ENCODE results near the gene ATRNL1.

Gene ATRNL1

GRCh38 chr10:115976342-115976741, 883.2 kb downstream of the ATRNL1 start:
- no peak for DNase-seq (ENCODE audit: low read depth)
- TF ChIP-seq CTCF (IDR thresholded peaks at IDR 0.05; ENCODE audit: insufficient read depth, low read depth, low read length, missing control alignments), result no peak
- no peak overlapping the region for H3K4me3 ChIP-seq (ENCODE audit: low read length)

GRCh38 chr10:115977855-115978254, 884.7 kb downstream of the ATRNL1 start:
- H3K4me3 ChIP-seq (ENCODE audit: low read length), result no peak overlapping the region
- TF ChIP-seq CTCF (IDR thresholded peaks at IDR 0.05; ENCODE audit: insufficient read depth, low read depth, low read length, missing control alignments), result no peak
- no peak for DNase-seq (ENCODE audit: low read depth)

DNA sequence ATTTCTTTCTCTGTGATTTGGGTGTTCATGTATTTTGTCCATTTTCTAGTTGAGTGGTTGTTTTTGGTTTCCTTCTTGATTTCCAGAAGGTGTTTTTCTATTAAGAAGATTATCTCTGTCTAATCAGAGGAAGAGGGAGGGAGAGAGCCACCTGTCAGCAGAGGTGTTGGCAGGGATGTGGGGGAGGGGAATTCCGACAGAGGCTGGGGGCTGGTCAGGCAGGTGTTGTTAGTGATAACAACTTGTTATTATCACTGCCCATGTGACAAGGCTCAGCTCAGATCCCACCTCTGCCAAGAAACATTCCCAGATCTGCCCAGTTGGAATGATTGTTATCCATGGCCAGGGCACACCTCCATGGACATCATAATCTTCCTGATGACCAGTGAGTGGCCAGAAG, 886.4 kb downstream of the ATRNL1 start:
- no peak for DNase-seq (ENCODE audit: low read depth)
- no peak for TF ChIP-seq CTCF (IDR thresholded peaks at IDR 0.05; ENCODE audit: insufficient read depth, low read depth, low read length, missing control alignments)
- H3K4me3 ChIP-seq (ENCODE audit: low read length), result no peak overlapping the region

- H3K4me3 ChIP-seq (ENCODE audit: low read length), result no peak overlapping the region
- DNase-seq (ENCODE audit: low read depth), result no peak
- no peak for TF ChIP-seq CTCF (IDR thresholded peaks at IDR 0.05; ENCODE audit: insufficient read depth, low read depth, low read length, missing control alignments)
Measured at GRCh38 chr10:115980470-115980869, 887.3 kb downstream of the ATRNL1 start.

GRCh38 chr10:115981081-115981480, 887.9 kb downstream of the ATRNL1 start:
- TF ChIP-seq CTCF (IDR thresholded peaks at IDR 0.05; ENCODE audit: insufficient read depth, low read depth, low read length, missing control alignments), result no peak
- DNase-seq (ENCODE audit: low read depth), result no peak
- no peak overlapping the region for H3K4me3 ChIP-seq (ENCODE audit: low read length)

- TF ChIP-seq CTCF (IDR thresholded peaks at IDR 0.05; ENCODE audit: insufficient read depth, low read depth, low read length, missing control alignments), result no peak
- DNase-seq (ENCODE audit: low read depth), result no peak
- no peak overlapping the region for H3K4me3 ChIP-seq (ENCODE audit: low read length)
Measured at GRCh38 chr10:115982076-115982475, 888.9 kb downstream of the ATRNL1 start.

DNA sequence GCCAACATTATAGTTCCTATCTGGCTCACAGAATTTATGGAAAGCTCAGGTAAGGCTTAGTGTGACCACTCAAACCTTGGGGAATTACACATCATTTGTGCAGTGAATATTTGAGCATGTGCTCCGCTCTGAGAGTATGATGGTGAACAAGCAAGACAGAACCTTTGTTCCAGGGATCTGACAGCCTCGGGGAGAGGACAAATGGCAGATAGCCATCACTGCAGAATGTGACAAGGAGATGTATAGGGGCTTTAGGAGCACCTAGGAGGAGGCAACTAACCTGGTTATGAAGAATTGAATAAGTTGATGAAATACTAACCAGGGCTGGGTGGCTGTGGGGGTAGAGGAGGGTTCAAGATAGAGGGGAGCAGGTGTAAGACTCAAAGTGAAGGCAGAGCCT, 889.4 kb downstream of the ATRNL1 start:
- DNase-seq (ENCODE audit: low read depth), result no peak
- no peak for TF ChIP-seq CTCF (IDR thresholded peaks at IDR 0.05; ENCODE audit: insufficient read depth, low read depth, low read length, missing control alignments)
- no peak overlapping the region for H3K4me3 ChIP-seq (ENCODE audit: low read length)

Measured in epithelial cell of esophagus (primary cell).